ENCODE measurements around the gene FLRT1.

Gene FLRT1

GRCh38 chr11:64000740-64001483 lies 34.8 kb upstream of the FLRT1 start:
- no peak for TF ChIP-seq TAF1 (IDR thresholded peaks at IDR 0.05; ENCODE audit: low read depth)
- no peak for TF ChIP-seq TEAD4 (IDR thresholded peaks at IDR 0.05)
- no peak for TF ChIP-seq REST (IDR thresholded peaks at IDR 0.05; ENCODE audit: low read depth)
- no peak for TF ChIP-seq RAD21 (IDR thresholded peaks at IDR 0.05; ENCODE audit: low read depth)
- TF ChIP-seq EGR1 (IDR thresholded peaks at IDR 0.05): no peak
- TF ChIP-seq MAX (IDR thresholded peaks at IDR 0.05): no peak
- no peak for TF ChIP-seq YY1 (IDR thresholded peaks at IDR 0.05; ENCODE audit: low read depth)
- no peak for TF ChIP-seq CREB1 (IDR thresholded peaks at IDR 0.05; ENCODE audit: low read depth)
- TF ChIP-seq TCF12 (IDR thresholded peaks at IDR 0.05; ENCODE audit: low read depth): no peak
- no peak for TF ChIP-seq CEBPB (IDR thresholded peaks at IDR 0.05)
- TF ChIP-seq ZBTB7A (IDR thresholded peaks at IDR 0.05; ENCODE audit: low read depth): no peak
- TF ChIP-seq USF1 (IDR thresholded peaks at IDR 0.05): no peak
- no peak for TF ChIP-seq NFIC (IDR thresholded peaks at IDR 0.05)
- no peak for TF ChIP-seq FOXM1 (IDR thresholded peaks at IDR 0.05; ENCODE audit: borderline replicate concordance, low read depth)
- TF ChIP-seq EP300 (IDR thresholded peaks at IDR 0.05; ENCODE audit: borderline replicate concordance): no peak

GRCh38 chr11:64001484-64002420 lies 34.0 kb upstream of the FLRT1 start:
- TF ChIP-seq TEAD4 (IDR thresholded peaks at IDR 0.05): no peak
- no peak for TF ChIP-seq EGR1 (IDR thresholded peaks at IDR 0.05)
- no peak for TF ChIP-seq YY1 (IDR thresholded peaks at IDR 0.05; ENCODE audit: low read depth)
- no peak for TF ChIP-seq NFIC (IDR thresholded peaks at IDR 0.05)
- TF ChIP-seq MAX (IDR thresholded peaks at IDR 0.05): no peak
- no peak for TF ChIP-seq RAD21 (IDR thresholded peaks at IDR 0.05; ENCODE audit: low read depth)

- no peak for TF ChIP-seq REST (IDR thresholded peaks at IDR 0.05; ENCODE audit: low read depth)
- no peak for TF ChIP-seq ZBTB7A (IDR thresholded peaks at IDR 0.05; ENCODE audit: low read depth)
- no peak for TF ChIP-seq TAF1 (IDR thresholded peaks at IDR 0.05; ENCODE audit: low read depth)
- no peak for TF ChIP-seq RAD21 (IDR thresholded peaks at IDR 0.05; ENCODE audit: low read depth)
- no peak for TF ChIP-seq EGR1 (IDR thresholded peaks at IDR 0.05)
- TF ChIP-seq USF1 (IDR thresholded peaks at IDR 0.05): no peak
- no peak for TF ChIP-seq NFIC (IDR thresholded peaks at IDR 0.05)
- TF ChIP-seq TCF12 (IDR thresholded peaks at IDR 0.05; ENCODE audit: low read depth): no peak
- no peak for TF ChIP-seq FOXM1 (IDR thresholded peaks at IDR 0.05; ENCODE audit: borderline replicate concordance, low read depth)
- TF ChIP-seq TEAD4 (IDR thresholded peaks at IDR 0.05): no peak
- TF ChIP-seq EP300 (IDR thresholded peaks at IDR 0.05; ENCODE audit: borderline replicate concordance): no peak
- no peak for TF ChIP-seq CREB1 (IDR thresholded peaks at IDR 0.05; ENCODE audit: low read depth)
- no peak for TF ChIP-seq YY1 (IDR thresholded peaks at IDR 0.05; ENCODE audit: low read depth)
- TF ChIP-seq MAX (IDR thresholded peaks at IDR 0.05): no peak
- no peak for TF ChIP-seq CEBPB (IDR thresholded peaks at IDR 0.05)
Observed at GRCh38 chr11:64003807-64004589, 31.7 kb upstream of the FLRT1 start.

GRCh38 chr11:64004590-64004984 lies 31.1 kb upstream of the FLRT1 start:
- TF ChIP-seq USF1 (IDR thresholded peaks at IDR 0.05) (no peak), TEAD4 (IDR thresholded peaks at IDR 0.05) (no peak), REST (IDR thresholded peaks at IDR 0.05; ENCODE audit: low read depth) (no peak), NFIC (IDR thresholded peaks at IDR 0.05) (no peak), EP300 (IDR thresholded peaks at IDR 0.05; ENCODE audit: borderline replicate concordance) (no peak), TAF1 (IDR thresholded peaks at IDR 0.05; ENCODE audit: low read depth) (no peak), MAX (IDR thresholded peaks at IDR 0.05) (no peak), RAD21 (IDR thresholded peaks at IDR 0.05; ENCODE audit: low read depth) (no peak), ZBTB7A (IDR thresholded peaks at IDR 0.05; ENCODE audit: low read depth) (no peak), EGR1 (IDR thresholded peaks at IDR 0.05) (no peak), FOXM1 (IDR thresholded peaks at IDR 0.05; ENCODE audit: borderline replicate concordance, low read depth) (no peak), CREB1 (IDR thresholded peaks at IDR 0.05; ENCODE audit: low read depth) (no peak), TCF12 (IDR thresholded peaks at IDR 0.05; ENCODE audit: low read depth) (no peak), CEBPB (IDR thresholded peaks at IDR 0.05) (no peak), YY1 (IDR thresholded peaks at IDR 0.05; ENCODE audit: low read depth) (no peak)

Measured in Ishikawa (cell line).